Measurements from ENCODE around the gene FZD7.

GRCh38 chr2:202005272-202005887 lies 28.3 kb upstream of the FZD7 start:
- TF ChIP-seq GABPA (IDR thresholded peaks at IDR 0.05; ENCODE audit: low read depth) (no peak), CTCF (IDR thresholded peaks at IDR 0.05; ENCODE audit: insufficient read depth, low read length) (no peak), POLR2AphosphoS5 (IDR thresholded peaks at IDR 0.05; ENCODE audit: low read depth) (no peak)

Measured in HL-60 (cell line).